Tibial nerve (tissue), 4 donors: ENCODE measurements around the gene NLRP9. TPM values are rescaled to one million over a fixed set of nuclear protein-coding genes. Genes with fewer than 3 reads are reported as not detected.

Experiments used
- DNase-seq, 2 donors: peaks; one replicate each; pipeline ENCODE4 v3.0.0-alpha.2; 2019; ENCODE audit warnings: low spot score in 2 of 2
- H3K27ac ChIP-seq, 4 donors: fragments of 200-600 bp; sonication (generic) in 3 of 4; one replicate each; pipeline ENCODE4 v1.5.1; 2017 to 2019; ENCODE audit warnings: mild to moderate bottlenecking in 1 of 4
- H3K27me3 ChIP-seq, 2 donors: fragments of 200-600 bp; sonication (generic) in 1 of 2; one replicate each; pipeline versions ENCODE4 v1.5.1 to v1.6.0; 2017 to 2019
- H3K36me3 ChIP-seq, 3 donors: fragments of 200-600 bp; sonication (generic); one replicate each; pipeline ENCODE4 v1.5.1; 2018 to 2019
- H3K4me1 ChIP-seq, 4 donors: fragments of 200-600 bp; sonication (generic) in 3 of 4; one replicate each; pipeline ENCODE4 v1.5.1; 2017 to 2019
- H3K4me3 ChIP-seq, 4 donors: fragments of 200-600 bp; sonication (generic) in 3 of 4; one replicate each; pipeline ENCODE4 v1.5.1; 2017 to 2019; ENCODE audit warnings: mild to moderate bottlenecking in 1 of 4, moderate library complexity in 1 of 4
- H3K9me3 ChIP-seq, 4 donors: fragments of 200-600 bp; sonication (generic) in 3 of 4; one replicate each; pipeline ENCODE4 v1.5.1; 2017 to 2019
- CTCF ChIP-seq, 5 experiments: fragments of 200-600 bp in 3 of 5; fragments of 450-650 bp in 2 of 5; sonication (generic) in 3 of 5; IDR thresholded peaks; one replicate each; pipeline ENCODE4 v1.5.1; 2016 to 2019; ENCODE audit warnings: antibody characterized with exemption in 5 of 5, mild to moderate bottlenecking in 3 of 5, moderate library complexity in 2 of 5
- EP300 ChIP-seq, 2 donors: sonication (generic); formaldehyde crosslinking; IDR thresholded peaks; one replicate each; pipeline ENCODE4 v1.6.1; 2017; ENCODE audit warnings: antibody characterized with exemption in 2 of 2, mild to moderate bottlenecking in 1 of 2
- POLR2A ChIP-seq, 2 donors: fragments of 450-650 bp; IDR thresholded peaks; one replicate each; pipeline ENCODE4 v1.6.1; 2017; ENCODE audit warnings: antibody characterized with exemption in 2 of 2, mild to moderate bottlenecking in 2 of 2, moderate library complexity in 2 of 2
- WGBS, 2 donors: methylation state at CpG; one replicate each; pipeline ENCODE4 v1.1.5; 2018; 5-methylcytosine and 5-hydroxymethylcytosine counted together
- total RNA-seq, 4 donors: library from RNA; depleted of rRNA; stranded (reverse); fragments of >200 nt; gene quantifications; one replicate each; pipeline ENCODE4 v1.1.0, GENCODE V29; 2016

The NLRP9 gene
- total RNA-seq, 4 donors from 2014 or later, result not detected

- H3K27ac ChIP-seq, result no peak overlapping the region
- no peaks in the 10 kb centered on the region for H3K9me3 ChIP-seq
- no peak for TF ChIP-seq EP300 (IDR thresholded peaks at IDR 0.05)
- no peak for TF ChIP-seq CTCF (IDR thresholded peaks at IDR 0.05)
- no peak for TF ChIP-seq POLR2A (IDR thresholded peaks at IDR 0.05)
- H3K4me1 ChIP-seq, result no peaks in the 10 kb centered on the region
- peaks cover 0 to 100% (median 33%) of the 10 kb centered on the region in 3 donors for H3K36me3 ChIP-seq
- no peak overlapping the region for H3K4me3 ChIP-seq
- H3K27me3 ChIP-seq, result no peaks in the 10 kb centered on the region
- DNase-seq, result no peak
- 85 to 87% methylated on average over 15 of the region's 15 CpGs for WGBS, 2 donors
These were observed 44.0 kb downstream of the NLRP9 start for GRCh38 chr19:55694241-55694655.

- TF ChIP-seq EP300 (IDR thresholded peaks at IDR 0.05), result no peak
- no peak for TF ChIP-seq POLR2A (IDR thresholded peaks at IDR 0.05)
- no peak for TF ChIP-seq CTCF (IDR thresholded peaks at IDR 0.05)
- WGBS, 2 donors, result 92 to 95% methylated on average over 10 to 20 of the region's 20 CpGs
- Histone ChIP-seq H3K4me1 (peaks cover 0 to 2% (median 0%) of the 10 kb centered on the region in 4 donors), H3K36me3 (peaks cover 0 to 100% (median 39%) of the 10 kb centered on the region in 3 donors), H3K9me3 (no peaks in the 10 kb centered on the region), H3K27ac (no peak overlapping the region), H3K27me3 (no peaks in the 10 kb centered on the region), H3K4me3 (no peak overlapping the region)
- DNase-seq, result no peak
These were observed 44.7 kb downstream of the NLRP9 start for GRCh38 chr19:55693336-55693974.

GRCh38 chr19:55692681-55693081 is 45.5 kb downstream of the NLRP9 start:
- WGBS, 2 donors, result 87 to 91% methylated on average over 18 to 19 of the region's 19 CpGs
- H3K27me3 ChIP-seq, result no peaks in the 10 kb centered on the region
- no peaks in the 10 kb centered on the region for H3K9me3 ChIP-seq
- H3K27ac ChIP-seq, result no peak overlapping the region
- H3K4me1 ChIP-seq, result peaks cover 0 to 10% (median 0%) of the 10 kb centered on the region in 4 donors
- no peak overlapping the region for H3K4me3 ChIP-seq
- peaks cover 0 to 100% (median 39%) of the 10 kb centered on the region in 3 donors for H3K36me3 ChIP-seq
- TF ChIP-seq CTCF (IDR thresholded peaks at IDR 0.05), result no peak
- TF ChIP-seq EP300 (IDR thresholded peaks at IDR 0.05), result no peak
- no peak for TF ChIP-seq POLR2A (IDR thresholded peaks at IDR 0.05)
- DNase-seq, result no peak

GRCh38 chr19:55691561-55692481 is 46.4 kb downstream of the NLRP9 start:
- DNase-seq, result no peak
- TF ChIP-seq CTCF (IDR thresholded peaks at IDR 0.05) (no peak), POLR2A (IDR thresholded peaks at IDR 0.05) (no peak), EP300 (IDR thresholded peaks at IDR 0.05) (no peak)
- 87 to 91% methylated on average over 30 to 31 of the region's 31 CpGs for WGBS, 2 donors

More at GRCh38 chr19:55691561-55692481, 46.4 kb downstream of the NLRP9 start:
- H3K27ac ChIP-seq, result no peak overlapping the region
- H3K27me3 ChIP-seq, result no peaks in the 10 kb centered on the region
- H3K36me3 ChIP-seq, result peaks cover 0 to 100% (median 39%) of the 10 kb centered on the region in 3 donors
- H3K4me1 ChIP-seq, result peaks cover 0 to 16% (median 0%) of the 10 kb centered on the region in 4 donors
- no peaks in the 10 kb centered on the region for H3K9me3 ChIP-seq
- H3K4me3 ChIP-seq, result no peak overlapping the region
